Ishikawa (cell line): ENCODE measurements around the gene SOCS2.

Experiments used
- CEBPB ChIP-seq: IDR thresholded peaks from 2 replicates; pipeline ENCODE4 v1.6.1; 2012
- EP300 ChIP-seq: IDR thresholded peaks from 2 replicates; pipeline ENCODE4 v1.6.1; 2012; ENCODE audit warnings: borderline replicate concordance
- NFIC ChIP-seq: IDR thresholded peaks from 2 replicates; pipeline ENCODE4 v1.6.1; 2012
- TAF1 ChIP-seq: IDR thresholded peaks from 2 replicates; pipeline ENCODE4 v1.6.1; 2012; ENCODE audit warnings: low read depth, mild to moderate bottlenecking
- TCF12 ChIP-seq: IDR thresholded peaks from 2 replicates; pipeline ENCODE4 v1.6.1; 2012; ENCODE audit warnings: low read depth
- USF1 ChIP-seq: IDR thresholded peaks from 2 replicates; pipeline ENCODE4 v1.6.1; 2012
- YY1 ChIP-seq: IDR thresholded peaks from 2 replicates; pipeline ENCODE4 v1.6.1; 2012; ENCODE audit warnings: low read depth
- TF ChIP-seq, protein P1 (sequence below): IDR thresholded peaks from 2 replicates; pipeline ENCODE4 v1.6.1; 2012
- TF ChIP-seq, protein P2 (sequence below): IDR thresholded peaks from 2 replicates; pipeline ENCODE4 v1.6.1; 2012; ENCODE audit warnings: low read depth, mild to moderate bottlenecking

DNA sequence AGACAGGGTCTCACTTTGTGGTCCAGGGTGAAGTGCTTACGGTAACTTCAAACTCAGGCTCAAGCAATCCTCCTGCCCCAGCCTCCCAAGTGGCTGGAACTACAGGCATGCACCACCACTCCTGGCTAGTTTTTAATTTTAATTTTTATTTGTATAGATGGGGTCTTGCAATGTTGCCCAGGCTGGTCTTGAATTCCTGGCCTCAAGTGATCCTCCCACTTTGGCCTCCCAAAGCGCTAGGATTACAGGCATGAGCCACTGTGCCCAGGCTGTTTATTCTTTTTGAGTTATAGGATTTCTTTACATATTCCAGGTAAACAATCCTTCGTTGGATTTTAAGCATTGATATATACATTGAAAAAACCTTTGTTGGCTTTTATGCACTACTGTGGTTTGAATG is 26.7 kb downstream of the SOCS2 start:
- no peak for TF ChIP-seq NFIC
- TF ChIP-seq YY1: no peak
- no peak for TF ChIP-seq TAF1
- TF ChIP-seq, protein P1, sequence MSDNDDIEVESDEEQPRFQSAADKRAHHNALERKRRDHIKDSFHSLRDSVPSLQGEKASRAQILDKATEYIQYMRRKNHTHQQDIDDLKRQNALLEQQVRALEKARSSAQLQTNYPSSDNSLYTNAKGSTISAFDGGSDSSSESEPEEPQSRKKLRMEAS: no peak
- no peak for TF ChIP-seq EP300
- no peak for TF ChIP-seq CEBPB
- TF ChIP-seq, protein P2, sequence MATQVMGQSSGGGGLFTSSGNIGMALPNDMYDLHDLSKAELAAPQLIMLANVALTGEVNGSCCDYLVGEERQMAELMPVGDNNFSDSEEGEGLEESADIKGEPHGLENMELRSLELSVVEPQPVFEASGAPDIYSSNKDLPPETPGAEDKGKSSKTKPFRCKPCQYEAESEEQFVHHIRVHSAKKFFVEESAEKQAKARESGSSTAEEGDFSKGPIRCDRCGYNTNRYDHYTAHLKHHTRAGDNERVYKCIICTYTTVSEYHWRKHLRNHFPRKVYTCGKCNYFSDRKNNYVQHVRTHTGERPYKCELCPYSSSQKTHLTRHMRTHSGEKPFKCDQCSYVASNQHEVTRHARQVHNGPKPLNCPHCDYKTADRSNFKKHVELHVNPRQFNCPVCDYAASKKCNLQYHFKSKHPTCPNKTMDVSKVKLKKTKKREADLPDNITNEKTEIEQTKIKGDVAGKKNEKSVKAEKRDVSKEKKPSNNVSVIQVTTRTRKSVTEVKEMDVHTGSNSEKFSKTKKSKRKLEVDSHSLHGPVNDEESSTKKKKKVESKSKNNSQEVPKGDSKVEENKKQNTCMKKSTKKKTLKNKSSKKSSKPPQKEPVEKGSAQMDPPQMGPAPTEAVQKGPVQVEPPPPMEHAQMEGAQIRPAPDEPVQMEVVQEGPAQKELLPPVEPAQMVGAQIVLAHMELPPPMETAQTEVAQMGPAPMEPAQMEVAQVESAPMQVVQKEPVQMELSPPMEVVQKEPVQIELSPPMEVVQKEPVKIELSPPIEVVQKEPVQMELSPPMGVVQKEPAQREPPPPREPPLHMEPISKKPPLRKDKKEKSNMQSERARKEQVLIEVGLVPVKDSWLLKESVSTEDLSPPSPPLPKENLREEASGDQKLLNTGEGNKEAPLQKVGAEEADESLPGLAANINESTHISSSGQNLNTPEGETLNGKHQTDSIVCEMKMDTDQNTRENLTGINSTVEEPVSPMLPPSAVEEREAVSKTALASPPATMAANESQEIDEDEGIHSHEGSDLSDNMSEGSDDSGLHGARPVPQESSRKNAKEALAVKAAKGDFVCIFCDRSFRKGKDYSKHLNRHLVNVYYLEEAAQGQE: no peak
- no peak for TF ChIP-seq TCF12
- TF ChIP-seq USF1: no peak
